HTR-8/SVneo (cell line): Measurements from ENCODE around the gene C12orf75.
"Not testable (repeated sequence)": the region's sequence is repeated elsewhere in the genome, so short reads cannot be mapped to it uniquely, and the experiment has no call there.

Source experiments
- DNase-seq: peaks from one replicate; pipeline ENCODE4 v3.0.0; 2011; ENCODE audit warnings: low spot score, mixed read lengths; ENCODE audit not compliant: insufficient read length
- FAIRE-seq: peaks from 2 replicates; lab custom pipeline; 2011; peaks lifted over from hg19 to GRCh38; lab: Jason Lieb, UNC

The C12orf75 gene

DNA sequence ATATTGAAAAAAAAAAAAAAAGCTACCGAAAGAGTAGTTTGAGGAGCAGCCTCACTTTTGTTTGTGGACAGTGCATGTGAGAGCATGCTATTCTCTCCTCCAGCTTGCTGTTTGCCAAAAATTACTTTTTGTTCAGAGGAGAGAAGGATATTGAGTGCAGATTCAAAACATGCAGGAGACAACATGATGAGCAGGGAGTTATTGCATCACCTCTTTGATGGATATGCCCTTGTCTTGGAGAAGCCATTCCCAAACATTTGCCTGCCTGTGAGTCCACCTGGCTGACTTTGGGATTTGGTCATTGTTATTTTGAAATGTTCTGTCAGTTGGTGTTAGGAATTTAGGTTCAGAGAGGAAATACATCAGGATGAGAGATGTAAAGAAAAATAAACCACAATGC is 2.4 kb downstream of the C12orf75 start:
- FAIRE-seq: no peak

DNA sequence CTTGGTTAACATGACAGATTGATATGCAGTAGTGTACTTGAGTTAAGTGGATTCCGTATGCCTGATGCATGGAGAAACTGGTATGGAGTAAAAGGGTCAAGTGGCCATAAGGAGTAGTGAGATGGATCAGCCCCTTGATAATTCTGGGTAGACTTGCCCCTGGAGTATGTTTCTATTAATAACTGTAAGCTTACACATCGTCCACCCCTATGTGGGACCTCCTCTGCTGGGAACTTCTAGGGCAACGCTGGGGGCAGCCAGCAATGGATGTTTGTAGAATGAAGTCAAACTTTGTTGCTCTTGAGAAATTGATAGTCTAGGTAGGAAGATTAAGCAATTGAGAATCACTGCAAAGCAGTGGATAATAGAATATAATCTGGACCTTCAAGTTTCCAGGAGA is 3.5 kb downstream of the C12orf75 start:
- DNase-seq (no peak), FAIRE-seq (no peak)

More for the DNA sequence above, 2.4 kb downstream of the C12orf75 start:
- no peak for DNase-seq

DNA sequence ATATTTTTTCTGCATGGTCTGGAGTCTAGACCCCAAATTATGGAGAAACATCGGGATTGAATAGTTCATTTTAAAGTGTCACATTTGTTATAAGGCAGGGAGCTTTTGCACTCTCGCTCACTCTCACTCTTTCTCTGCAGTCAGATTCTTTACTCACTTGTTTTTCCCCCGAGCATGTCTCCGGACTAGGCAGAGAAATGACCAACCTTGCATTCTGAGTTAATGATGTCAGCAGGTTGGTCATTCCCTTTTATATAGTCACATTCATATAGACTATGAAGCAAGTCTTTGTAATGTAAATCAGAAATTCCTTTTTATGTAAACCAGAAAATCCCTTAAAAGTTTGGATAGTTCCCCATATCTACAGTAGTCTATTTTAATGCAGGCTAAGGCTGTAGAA is 4.1 kb downstream of the C12orf75 start:
- no peak for FAIRE-seq
- no peak for DNase-seq

DNA sequence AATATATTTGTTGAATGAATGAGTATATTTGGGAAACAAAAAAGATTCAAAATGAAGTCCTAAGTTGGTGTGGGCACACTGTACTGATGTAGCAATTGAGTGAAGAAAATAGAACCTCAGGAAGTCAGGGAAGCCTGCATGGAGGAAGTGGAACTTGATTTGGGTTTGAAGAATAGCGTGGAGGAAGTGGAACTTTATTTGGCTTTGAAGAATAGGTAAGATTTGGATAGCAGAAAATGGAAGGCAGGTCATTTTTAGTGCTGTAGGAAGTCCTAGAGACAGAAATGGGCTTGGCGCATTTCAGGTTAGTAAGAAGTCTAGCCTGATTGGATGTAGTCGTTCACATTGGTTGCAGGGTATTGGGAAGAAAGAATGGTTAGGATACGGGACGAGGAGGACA is 5.4 kb downstream of the C12orf75 start:
- FAIRE-seq (no peak), DNase-seq (no peak)

DNA sequence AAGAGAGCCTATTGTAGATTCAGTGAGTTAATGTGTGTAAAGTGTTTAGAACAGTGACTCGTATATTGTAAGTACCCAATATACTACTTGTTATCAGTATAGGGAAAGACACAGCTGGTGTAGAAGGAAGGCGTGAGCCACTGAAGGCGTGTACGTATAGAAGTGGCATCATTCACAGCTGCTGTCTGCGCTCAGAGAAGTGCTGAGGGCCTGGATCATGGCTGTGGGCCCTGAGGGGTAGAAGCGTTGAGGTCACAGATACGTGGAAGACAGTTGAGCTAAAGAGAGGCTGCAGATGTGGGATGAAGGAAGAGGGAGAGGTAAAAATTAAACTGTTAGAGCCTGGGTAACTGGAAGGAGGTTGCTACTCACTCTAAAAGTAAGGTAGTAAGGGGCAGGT is 5.9 kb downstream of the C12orf75 start:
- FAIRE-seq (no peak), DNase-seq (no peak)

DNA sequence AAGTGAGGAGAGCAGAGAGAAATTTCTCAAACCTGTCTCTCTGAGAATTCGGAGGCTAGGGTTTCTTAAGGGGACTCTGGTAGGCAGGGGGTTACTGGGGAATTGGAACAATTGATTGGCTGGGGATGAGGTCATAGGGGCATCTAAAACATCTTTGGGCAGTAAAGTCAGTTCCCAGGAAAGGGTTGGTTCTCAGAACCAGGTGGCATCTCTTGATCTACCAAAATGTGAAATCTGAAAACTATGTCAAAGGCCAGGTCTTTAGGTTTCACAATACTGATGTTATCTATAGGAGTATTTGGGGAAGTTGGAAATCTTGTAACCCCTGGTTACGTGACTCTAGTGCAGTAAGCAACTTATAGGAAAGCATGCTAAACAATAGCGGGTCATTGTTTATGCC is 6.9 kb downstream of the C12orf75 start:
- no peak for FAIRE-seq

DNA sequence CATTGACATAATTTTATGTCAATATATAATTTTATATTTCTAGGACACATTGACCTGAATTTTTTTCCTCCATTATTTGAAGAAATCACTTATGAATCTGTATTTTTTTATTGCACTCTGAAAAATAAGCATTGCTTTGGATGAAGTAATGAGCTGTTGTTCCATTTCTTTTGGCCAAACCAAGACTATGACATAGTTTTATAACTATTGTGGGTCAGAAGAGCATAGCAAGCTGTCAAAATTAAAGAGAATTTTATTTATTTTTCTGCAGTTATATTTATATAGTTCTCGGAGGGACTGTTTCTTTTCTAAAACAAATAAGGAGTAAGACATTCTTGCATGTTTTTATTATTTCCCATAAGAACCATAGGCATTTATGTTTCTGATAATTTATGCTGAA is 8.5 kb downstream of the C12orf75 start:
- FAIRE-seq: no peak
- DNase-seq: no peak

More for the DNA sequence above, 6.9 kb downstream of the C12orf75 start:
- DNase-seq: no peak

DNA sequence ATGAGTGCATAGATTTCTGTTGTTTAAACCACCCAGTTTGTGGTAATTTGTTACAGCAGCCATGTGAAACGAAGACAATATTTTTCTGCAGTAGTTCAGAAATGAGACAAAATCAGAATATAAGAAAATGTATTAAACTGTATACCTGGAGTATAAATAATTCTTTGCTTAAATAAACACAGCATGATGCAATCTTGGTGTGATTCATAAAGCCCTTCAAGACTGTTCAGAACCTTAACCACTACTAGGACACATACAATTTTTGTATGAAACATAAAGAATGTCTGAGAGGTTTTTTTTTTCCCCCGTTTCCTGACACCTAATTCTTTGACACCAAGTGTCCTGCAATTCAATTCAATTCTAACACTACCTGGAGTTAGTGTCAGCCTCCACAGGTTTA is 10.5 kb downstream of the C12orf75 start:
- DNase-seq (no peak), FAIRE-seq (no peak)

DNA sequence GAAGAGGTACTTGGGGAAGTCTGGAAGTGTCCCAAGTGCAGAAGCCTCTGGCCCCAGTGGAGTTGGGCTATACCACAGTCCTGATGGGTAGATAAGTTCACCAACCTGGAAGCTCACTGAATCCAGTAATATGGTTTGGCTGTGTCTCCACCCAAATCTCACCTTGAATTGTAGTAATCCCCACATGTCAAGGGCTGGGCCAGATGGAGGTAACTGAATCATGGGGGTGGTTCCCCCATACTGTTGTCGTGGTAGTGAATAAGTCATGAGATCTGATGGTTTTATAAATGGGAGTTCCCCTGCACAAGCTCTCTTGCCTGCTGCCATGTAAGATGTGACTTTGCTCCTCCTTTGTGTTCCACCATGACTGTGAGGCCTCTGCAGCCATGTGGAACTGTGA is 11.1 kb downstream of the C12orf75 start:
- DNase-seq, FAIRE-seq: not testable (repeated sequence)

DNA sequence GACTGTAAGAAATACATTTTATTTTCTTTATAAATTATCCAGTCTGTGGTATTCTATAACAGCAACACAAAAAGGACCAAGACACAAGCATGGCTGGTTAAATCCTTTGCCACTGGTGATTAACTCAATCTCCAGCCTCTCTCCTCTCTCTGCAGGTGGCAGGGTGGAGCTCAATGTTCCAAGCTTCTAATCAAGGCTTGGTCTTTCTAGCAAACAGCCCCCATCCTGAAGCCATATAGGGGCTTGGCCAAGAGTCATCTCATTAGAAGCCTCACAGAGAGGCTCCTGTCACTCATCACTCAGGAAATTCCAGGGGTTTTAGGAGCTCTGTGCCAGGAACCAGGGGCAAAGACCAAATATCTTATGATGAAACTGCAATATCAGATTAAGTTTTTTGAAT is 12.0 kb downstream of the C12orf75 start:
- FAIRE-seq (no peak), DNase-seq (no peak)

DNA sequence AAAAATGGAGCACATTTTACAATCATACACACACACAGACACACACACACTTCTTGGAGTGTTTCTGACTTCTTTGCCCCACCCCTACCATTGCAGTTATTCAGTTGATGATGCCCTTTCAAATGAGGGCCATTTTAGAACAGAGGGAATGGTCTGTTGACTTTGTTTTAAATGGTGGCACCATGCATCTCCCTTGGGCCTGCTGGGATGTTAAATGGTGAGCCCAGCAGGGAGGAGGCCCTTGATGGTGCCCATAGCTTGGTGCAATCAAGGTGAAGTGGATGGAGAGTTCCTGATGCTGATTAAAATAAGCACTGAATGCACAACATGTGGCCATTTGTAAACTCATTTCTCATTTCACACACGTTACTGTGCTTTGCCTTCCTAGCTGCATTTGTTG is 13.3 kb downstream of the C12orf75 start:
- DNase-seq (no peak), FAIRE-seq (no peak)

DNA sequence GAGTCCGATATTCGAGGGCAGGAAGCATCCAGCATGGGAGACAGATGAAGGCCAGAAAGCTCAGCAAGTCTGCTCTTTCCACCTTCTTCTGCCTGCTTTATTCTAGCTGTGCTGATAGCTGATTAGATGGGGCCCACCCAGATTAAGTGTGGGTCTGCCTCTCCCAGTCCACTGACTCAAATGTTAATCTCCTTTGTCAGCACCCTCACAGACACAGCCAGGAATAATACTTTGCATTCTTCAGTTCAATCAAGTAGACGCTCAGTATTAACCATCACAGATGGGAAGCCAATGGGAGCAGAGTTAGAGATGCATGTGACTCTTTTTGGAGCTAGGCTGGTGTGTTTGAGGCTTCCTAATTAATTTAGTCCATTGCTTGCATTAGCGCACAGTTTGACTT is 17.0 kb downstream of the C12orf75 start:
- FAIRE-seq (no peak), DNase-seq (no peak)

DNA sequence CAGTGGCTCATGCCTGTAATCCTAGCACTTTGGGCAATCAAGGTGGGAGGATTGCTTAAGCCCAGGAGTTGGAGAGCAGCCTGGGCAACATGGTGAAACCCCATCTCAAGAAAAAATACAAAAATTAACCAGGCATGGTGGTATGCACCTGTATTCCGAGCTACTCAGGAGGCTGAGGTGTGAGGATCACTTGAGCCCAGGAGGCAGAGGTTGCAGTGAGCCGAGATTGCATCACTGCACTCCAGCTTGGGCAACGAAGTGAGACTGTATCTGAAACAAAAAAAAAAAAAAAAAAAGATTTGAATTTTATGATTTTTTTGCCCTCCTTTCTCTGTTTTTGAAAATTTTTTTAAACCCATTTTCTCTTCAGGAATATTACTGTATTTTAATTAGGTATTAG is 17.7 kb downstream of the C12orf75 start:
- FAIRE-seq (no peak), DNase-seq (no peak)

DNA sequence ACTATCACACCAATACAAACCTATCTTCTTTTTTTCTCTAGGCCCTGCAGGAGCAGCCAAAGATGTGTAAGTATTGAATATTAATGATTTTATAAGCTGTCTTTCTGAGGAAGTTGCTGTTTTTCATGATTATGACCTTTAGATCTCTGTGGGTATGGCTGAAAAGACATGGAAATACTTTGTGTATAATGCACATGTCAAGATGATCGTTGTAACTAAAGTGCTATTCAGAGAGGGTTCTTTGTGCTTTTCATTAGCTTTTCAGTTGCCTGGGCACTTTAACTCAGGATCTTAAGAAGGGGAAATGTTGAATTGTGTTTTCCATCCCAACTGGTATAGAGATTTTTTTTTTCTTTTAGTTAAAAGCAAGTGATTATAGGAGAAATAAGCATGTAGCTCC is 18.1 kb downstream of the C12orf75 start:
- FAIRE-seq (no peak), DNase-seq (no peak)

DNA sequence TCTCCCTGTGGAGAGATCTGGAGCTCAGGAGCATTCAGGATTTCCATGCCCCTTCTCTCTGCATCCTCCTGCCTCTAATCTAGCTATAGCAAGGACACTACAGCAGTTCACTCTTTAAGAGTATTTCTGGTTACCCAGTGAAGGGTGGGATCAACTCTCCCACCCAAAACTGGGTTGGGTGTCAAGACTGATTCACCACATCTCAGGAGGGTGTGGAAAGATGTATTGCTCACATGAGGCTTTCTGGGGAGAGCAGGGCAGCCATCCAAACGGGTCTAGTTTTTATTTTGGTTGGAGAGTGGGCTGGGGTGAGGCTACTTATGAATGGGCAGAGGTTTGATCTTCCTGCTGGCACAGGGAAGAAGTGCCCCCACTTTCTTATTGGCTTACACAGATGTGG is 18.6 kb downstream of the C12orf75 start:
- no peak for DNase-seq

DNA sequence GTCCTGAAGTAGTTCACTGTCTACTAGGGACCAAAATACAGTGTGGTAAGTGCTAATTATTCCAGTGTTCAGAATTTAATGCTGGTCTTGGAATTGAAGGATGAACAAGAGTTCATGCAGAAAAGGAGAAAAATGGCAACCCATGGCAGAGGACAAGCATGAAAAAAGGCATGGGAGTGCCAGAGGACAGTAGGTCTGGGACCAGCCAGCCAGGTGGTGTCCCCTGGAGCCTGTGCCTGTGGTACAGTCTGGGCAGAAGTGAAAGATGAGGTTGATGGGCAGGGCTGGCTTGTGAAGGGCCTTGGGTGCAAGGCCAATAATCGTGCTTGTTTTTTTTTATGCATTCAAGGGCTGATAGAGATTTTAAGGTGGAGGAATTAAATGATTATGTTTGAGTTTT is 21.0 kb downstream of the C12orf75 start:
- no peak for FAIRE-seq
- DNase-seq: no peak

More for the DNA sequence above, 18.6 kb downstream of the C12orf75 start:
- FAIRE-seq: no peak

DNA sequence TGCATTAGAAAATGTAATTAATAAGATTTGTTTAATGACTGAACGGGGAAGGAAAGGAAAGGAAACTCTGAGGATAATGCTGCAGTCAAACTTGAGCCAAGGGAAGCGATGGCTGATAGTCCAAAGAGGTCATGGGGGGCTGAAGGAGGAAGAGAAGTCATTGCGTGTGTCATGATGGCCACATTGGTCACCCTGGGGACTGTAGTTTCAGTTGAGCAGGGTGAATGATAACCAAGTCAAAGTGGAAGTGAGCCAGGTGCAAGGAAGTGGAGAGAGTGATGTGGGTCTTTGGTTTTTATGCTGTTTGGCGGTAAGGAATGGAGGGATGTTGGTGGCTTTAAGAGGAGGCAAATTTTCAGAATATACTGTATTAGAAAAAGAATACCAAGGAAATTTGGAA is 21.6 kb downstream of the C12orf75 start:
- no peak for FAIRE-seq
- no peak for DNase-seq

DNA sequence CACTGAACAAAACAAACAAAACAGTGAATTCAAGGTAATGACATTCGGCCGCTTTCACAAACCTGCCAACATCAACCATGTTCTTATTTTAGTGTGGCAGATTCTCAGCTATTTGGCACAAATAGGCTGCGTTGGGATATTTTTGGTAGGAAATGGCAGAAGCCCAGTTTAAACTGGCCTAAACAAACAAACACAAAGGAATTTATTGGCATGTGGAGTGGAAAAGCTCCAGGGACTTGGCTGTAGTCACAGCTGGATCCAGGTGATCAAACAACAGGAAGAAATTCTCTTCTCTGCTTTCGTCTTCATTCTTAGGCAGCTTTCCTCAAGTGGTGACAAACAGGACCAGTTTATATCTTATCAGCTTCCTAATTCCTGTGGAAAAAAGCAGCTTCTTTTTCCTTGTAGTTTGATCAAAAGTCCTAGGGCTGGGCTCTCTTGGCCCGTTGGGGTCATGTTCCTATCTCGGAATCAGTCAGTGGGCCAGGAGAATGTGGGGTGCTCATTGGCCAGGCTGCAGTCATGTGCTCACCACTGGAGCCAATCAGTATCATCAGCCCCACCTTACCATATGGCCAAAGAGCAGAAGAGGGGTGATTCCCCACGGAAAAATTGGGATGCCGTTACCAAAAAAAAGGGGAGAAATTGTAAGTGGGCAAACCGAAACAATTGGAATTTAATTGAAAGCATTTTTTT is 22.6 kb downstream of the C12orf75 start:
- DNase-seq: no peak
- no peak for FAIRE-seq

DNA sequence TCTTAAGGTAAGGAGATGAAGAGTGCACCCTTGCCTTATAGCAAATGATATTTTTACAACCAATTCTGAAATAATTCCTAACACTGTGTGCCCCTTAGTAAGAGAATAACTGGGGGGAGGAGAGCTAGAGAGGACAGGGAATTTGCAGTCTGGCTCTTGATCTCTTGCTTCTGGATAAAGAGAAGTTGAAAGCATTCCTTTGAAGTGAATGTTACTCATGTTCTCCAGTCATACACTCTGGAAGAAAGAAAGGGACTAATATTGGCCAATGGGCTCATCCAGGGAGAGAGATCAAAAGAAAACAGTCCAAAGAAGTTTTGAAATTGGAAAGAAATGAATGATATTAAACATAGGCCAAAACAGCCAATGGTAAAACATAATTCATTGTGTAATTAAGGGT is 25.3 kb downstream of the C12orf75 start:
- FAIRE-seq (no peak), DNase-seq (peak; percentile 40)

DNA sequence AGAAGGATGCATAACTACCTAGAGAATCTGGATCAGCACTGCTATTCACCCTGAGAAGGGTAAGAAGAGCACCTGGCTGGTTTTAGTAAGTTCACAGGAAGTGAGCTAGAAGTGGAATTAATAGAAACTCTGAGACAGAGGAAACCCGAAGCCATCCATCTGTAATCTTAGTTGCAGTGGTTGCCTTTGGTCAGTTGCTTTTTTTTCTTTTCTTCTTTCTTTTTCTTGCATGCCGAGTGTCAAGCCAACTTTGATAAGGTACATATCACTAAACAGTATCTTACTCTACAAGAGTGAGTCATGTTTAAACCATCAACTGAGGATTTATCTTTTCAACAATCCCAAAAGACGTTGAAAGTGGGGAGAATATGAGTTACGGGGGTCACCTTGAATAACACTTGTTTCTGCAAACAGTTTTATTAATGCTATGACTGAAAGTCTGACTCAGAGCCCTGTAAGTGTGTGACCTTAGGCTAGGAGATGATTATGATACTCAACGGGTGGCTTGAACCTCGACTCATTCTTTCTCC is 26.7 kb downstream of the C12orf75 start:
- FAIRE-seq (no peak), DNase-seq (peak; percentile 26)

DNA sequence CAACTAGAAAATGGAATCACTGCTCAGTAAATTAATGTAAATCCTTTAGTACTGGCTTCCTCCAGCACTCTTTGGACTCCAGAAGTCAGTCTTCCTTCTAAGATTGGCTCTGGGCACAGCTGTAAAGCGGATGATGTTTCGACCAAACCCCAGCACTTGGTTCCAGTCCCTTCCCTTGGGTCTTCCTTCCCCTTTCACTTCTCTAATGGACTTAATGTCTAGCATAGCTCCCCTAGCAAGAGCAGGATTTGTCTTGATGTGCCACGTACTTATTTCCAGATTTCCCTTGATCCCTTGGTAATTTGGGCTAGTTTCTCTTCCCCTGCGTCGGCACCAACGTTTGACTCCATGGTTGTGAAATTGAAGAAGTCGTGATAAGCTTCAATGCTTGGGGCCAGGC is 28.3 kb downstream of the C12orf75 start:
- DNase-seq (no peak), FAIRE-seq (no peak)

DNA sequence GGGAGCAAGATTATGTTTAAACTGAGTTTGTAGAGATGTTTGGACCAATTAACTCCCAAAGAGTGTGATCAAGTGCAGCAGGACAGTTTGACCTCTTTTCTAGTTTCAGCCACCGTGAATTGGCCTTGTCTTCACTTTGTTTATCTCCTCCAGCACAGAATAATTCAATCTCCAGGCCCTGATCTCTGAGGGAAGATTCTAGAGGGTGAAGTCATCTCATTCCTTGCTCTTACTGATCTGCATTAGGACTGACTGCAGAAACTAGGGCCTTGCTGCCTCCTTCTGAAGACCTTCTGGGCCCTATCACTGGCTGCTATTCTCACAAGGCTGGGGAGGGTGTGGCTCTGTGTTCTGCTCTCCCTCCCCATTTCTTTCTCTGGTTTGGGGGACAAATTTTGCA is 29.4 kb downstream of the C12orf75 start:
- FAIRE-seq (no peak), DNase-seq (no peak)
